Caco-2 (cell line): ENCODE results near the gene NXPH4. TPM values are rescaled to one million over a fixed set of nuclear protein-coding genes. Genes with fewer than 3 reads are reported as not detected.

Experiments
- BruUV-seq: library from RNA; stranded (reverse); fragments of 400-500 nt; replicated peaks from 2 replicates; lab custom pipeline; 2021; lab: Mats Ljungman, UMichigan
- CTCF ChIA-PET: fragments of 300-600 bp; sonication (Branson Sonifier 250); formaldehyde crosslinking; loops from one replicate; lab custom pipeline; 2022; ENCODE audit warnings: antibody characterized with exemption; lab: Charles Lee
- POLR2A ChIA-PET: fragments of 300-600 bp; sonication (Branson Sonifier 250); formaldehyde crosslinking; loops from one replicate; lab custom pipeline; 2022; ENCODE audit warnings: antibody characterized with exemption; lab: Charles Lee
- DNase-seq, 2 experiments: peaks; one replicate each; pipeline versions ENCODE4 v3.0.0 to v3.0.0-alpha.2; 2020 to 2022
- H3K27me3 ChIP-seq: replicated peaks from 2 replicates; pipeline ENCODE4 v1.6.0; 2011; ENCODE audit warnings: low read length; ENCODE audit not compliant: control insufficient read depth, insufficient read depth
- H3K36me3 ChIP-seq: 2 replicates; pipeline ENCODE4 v1.5.1; 2011; ENCODE audit warnings: low read length; ENCODE audit not compliant: control insufficient read depth, insufficient read depth
- H3K4me1 ChIP-seq: fragments of 250-450 bp; sonication (Bioruptor Pico); 2 replicates; pipeline ENCODE4 v1.5.1; 2020; ENCODE audit warnings: mild to moderate bottlenecking
- H3K4me3 ChIP-seq: 2 replicates; pipeline ENCODE4 v1.5.1; 2011; ENCODE audit warnings: low read depth, mild to moderate bottlenecking, control low read depth, low read length
- H3K9me3 ChIP-seq: fragments of 250-450 bp; sonication (Bioruptor Pico); 2 replicates; pipeline ENCODE4 v1.5.1; 2020; ENCODE audit warnings: mild to moderate bottlenecking, moderate library complexity
- H3K27ac Mint-ChIP-seq: one replicate; pipeline ENCODE4 v1.8.0; 2022; ENCODE audit warnings: mixed read lengths; ENCODE audit not compliant: unreplicated experiment
- H3K27me3 Mint-ChIP-seq: one replicate; pipeline ENCODE4 v1.8.0; 2022; ENCODE audit warnings: mixed read lengths; ENCODE audit not compliant: insufficient read depth, unreplicated experiment
- H3K36me3 Mint-ChIP-seq: one replicate; pipeline ENCODE4 v1.8.0; 2022; ENCODE audit warnings: mild to moderate bottlenecking, mixed read lengths; ENCODE audit not compliant: insufficient read depth, unreplicated experiment
- H3K4me1 Mint-ChIP-seq: one replicate; pipeline ENCODE4 v1.8.0; 2022; ENCODE audit warnings: low read depth, mixed read lengths; ENCODE audit not compliant: unreplicated experiment
- H3K4me3 Mint-ChIP-seq: one replicate; pipeline ENCODE4 v1.8.0; 2022; ENCODE audit warnings: mild to moderate bottlenecking, moderate library complexity, mixed read lengths; ENCODE audit not compliant: unreplicated experiment
- H3K9me3 Mint-ChIP-seq: one replicate; pipeline ENCODE4 v1.8.0; 2022; ENCODE audit warnings: mixed read lengths; ENCODE audit not compliant: unreplicated experiment
- intact Hi-C: fragments of 100-400 bp; cut with micrococcal nuclease; formaldehyde crosslinking; loops from one replicate; pipeline ENCODE4 v1.10.0; 2022; ENCODE audit not compliant: unreplicated experiment
- total RNA-seq: library from RNA; stranded (reverse); gene quantifications from 2 replicates; pipeline ENCODE4 v1.2.3, GENCODE V29; 2022
- TF ChIP-seq, protein P1 (sequence below), 2 experiments: fragments of 200-600 bp in 1 of 2; IDR thresholded peaks; 1 replicate in 1 of 2; 2 replicates in 1 of 2; pipeline versions ENCODE4 v1.5.1 to v1.8.0; 2011 to 2022; ENCODE audit warnings: antibody characterized with exemption in 1 of 2, control low read depth in 1 of 2, inconsistent platforms in 1 of 2, low read depth in 1 of 2, low read length in 1 of 2, mild to moderate bottlenecking in 1 of 2, moderate library complexity in 1 of 2; ENCODE audit not compliant: insufficient read depth in 1 of 2, severe bottlenecking in 1 of 2, unreplicated experiment in 1 of 2

Gene NXPH4
- total RNA-seq, 1 experiment from 2014 or later = 10.0 TPM

GRCh38 chr12:57241402-57242310 is 25.1 kb downstream of the NXPH4 start:
- peaks cover 43% of the 10 kb centered on the region for H3K4me1 Mint-ChIP-seq
- peak overlapping the region; percentile 74 for H3K4me3 Mint-ChIP-seq

GRCh38 chr12:57242329-57242690 is 25.7 kb downstream of the NXPH4 start:
- H3K9me3 Mint-ChIP-seq = no peaks in the 10 kb centered on the region
- H3K4me1 Mint-ChIP-seq = peaks cover 38% of the 10 kb centered on the region
- H3K27me3 Mint-ChIP-seq = peaks cover 7% of the 10 kb centered on the region
- CTCF ChIA-PET = interaction anchor here (0.6 to 6.4 kb wide), 19 partner anchors 10 to 217 kb away, joined by 3 to 80 read pairs (median 8); partner anchors contain the start of genes INHBE, NXPH4 and SHMT2
- no peak for DNase-seq
- peak overlapping the region; percentile 46 for H3K27ac Mint-ChIP-seq
- peak overlapping the region; percentile 57; the same call in 1 of the 2 replicates for H3K4me3 ChIP-seq
- H3K9me3 ChIP-seq = no peaks in the 10 kb centered on the region
- peak overlapping the region; percentile 74 for H3K4me3 Mint-ChIP-seq
- H3K36me3 ChIP-seq = no peaks in the 10 kb centered on the region
- H3K36me3 Mint-ChIP-seq = peaks cover 43% of the 10 kb centered on the region
- POLR2A ChIA-PET = interaction anchor here (1.8 kb wide), 1 partner anchor 13 kb away, joined by 16 read pairs; the partner anchor contains the start of gene SHMT2
- TF ChIP-seq, protein P1, sequence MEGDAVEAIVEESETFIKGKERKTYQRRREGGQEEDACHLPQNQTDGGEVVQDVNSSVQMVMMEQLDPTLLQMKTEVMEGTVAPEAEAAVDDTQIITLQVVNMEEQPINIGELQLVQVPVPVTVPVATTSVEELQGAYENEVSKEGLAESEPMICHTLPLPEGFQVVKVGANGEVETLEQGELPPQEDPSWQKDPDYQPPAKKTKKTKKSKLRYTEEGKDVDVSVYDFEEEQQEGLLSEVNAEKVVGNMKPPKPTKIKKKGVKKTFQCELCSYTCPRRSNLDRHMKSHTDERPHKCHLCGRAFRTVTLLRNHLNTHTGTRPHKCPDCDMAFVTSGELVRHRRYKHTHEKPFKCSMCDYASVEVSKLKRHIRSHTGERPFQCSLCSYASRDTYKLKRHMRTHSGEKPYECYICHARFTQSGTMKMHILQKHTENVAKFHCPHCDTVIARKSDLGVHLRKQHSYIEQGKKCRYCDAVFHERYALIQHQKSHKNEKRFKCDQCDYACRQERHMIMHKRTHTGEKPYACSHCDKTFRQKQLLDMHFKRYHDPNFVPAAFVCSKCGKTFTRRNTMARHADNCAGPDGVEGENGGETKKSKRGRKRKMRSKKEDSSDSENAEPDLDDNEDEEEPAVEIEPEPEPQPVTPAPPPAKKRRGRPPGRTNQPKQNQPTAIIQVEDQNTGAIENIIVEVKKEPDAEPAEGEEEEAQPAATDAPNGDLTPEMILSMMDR (IDR thresholded peaks at IDR 0.05; ENCODE audit: insufficient read depth in 1 of 2, low read depth in 1 of 2, low read length in 1 of 2, severe bottlenecking in 1 of 2, unreplicated experiment in 1 of 2) = no peak
- peaks cover 19% of the 10 kb centered on the region for H3K4me1 ChIP-seq
- H3K27me3 ChIP-seq = peaks cover 9% of the 10 kb centered on the region
- BruUV-seq = no TSS peak
- intact Hi-C loops = no loop called here

More at GRCh38 chr12:57241402-57242310, 25.1 kb downstream of the NXPH4 start:
- peaks cover 9% of the 10 kb centered on the region for H3K27me3 ChIP-seq
- CTCF ChIA-PET = interaction anchor here (0.5 to 6.4 kb wide), 6 partner anchors 12 to 127 kb away, joined by 3 to 80 read pairs (median 10); partner anchors contain the start of gene SHMT2
- Mint-ChIP-seq H3K27me3 (peaks cover 7% of the 10 kb centered on the region), H3K36me3 (peaks cover 49% of the 10 kb centered on the region), H3K27ac (no peak overlapping the region), H3K9me3 (no peaks in the 10 kb centered on the region)
- no TSS peak for BruUV-seq
- no peaks in the 10 kb centered on the region for H3K9me3 ChIP-seq
- intact Hi-C loops = no loop called here
- peaks cover 19% of the 10 kb centered on the region for H3K4me1 ChIP-seq
- POLR2A ChIA-PET = interaction anchor here (1.8 kb wide), 1 partner anchor 12 kb away, joined by 16 read pairs; the partner anchor contains the start of gene SHMT2
- TF ChIP-seq, protein P1 (IDR thresholded peaks at IDR 0.05; ENCODE audit: insufficient read depth in 1 of 2, low read depth in 1 of 2, low read length in 1 of 2, severe bottlenecking in 1 of 2, unreplicated experiment in 1 of 2) = no peak
- no peak overlapping the region for H3K4me3 ChIP-seq
- DNase-seq = no peak
- no peaks in the 10 kb centered on the region for H3K36me3 ChIP-seq
